B cell (primary cell): ENCODE measurements around the gene STX10. TPM values are rescaled to one million over a fixed set of nuclear protein-coding genes. Genes with fewer than 3 reads are reported as not detected.

ENCODE experiments used
- ATAC-seq: fragments of 200-7000 bp; cut with Tn5 transposase; one replicate; pipeline ENCODE4 v1.10.0; 2021; ENCODE audit warnings: low read depth, mild to moderate bottlenecking, moderate number of reproducible peaks, moderate library complexity
- CTCF ChIA-PET: fragments of 350-600 bp; sonication (Branson Sonifier 250); formaldehyde crosslinking; loops from one replicate; lab custom pipeline; 2021; ENCODE audit warnings: antibody characterized with exemption, inconsistent platforms; lab: Charles Lee
- POLR2A ChIA-PET: fragments of 350-600 bp; sonication (Branson Sonifier 250); formaldehyde crosslinking; loops from one replicate; lab custom pipeline; 2021; ENCODE audit warnings: antibody characterized with exemption; lab: Charles Lee
- DNase-seq: peaks from one replicate; pipeline ENCODE4 v3.0.0; 2013
- H2AFZ ChIP-seq: 2 replicates; pipeline ENCODE4 v1.6.1; 2012; ENCODE audit warnings: mild to moderate bottlenecking, low read depth, low read length; ENCODE audit not compliant: insufficient read depth, poor library complexity, severe bottlenecking
- H3K27ac ChIP-seq, 2 donors: 1 replicate in 1 of 2; 2 replicates in 1 of 2; pipeline ENCODE4 v1.5.1; 2012 to 2013; ENCODE audit warnings: low read length in 2 of 2, mild to moderate bottlenecking in 2 of 2, moderate library complexity in 1 of 2
- H3K27me3 ChIP-seq, 4 experiments: fragments of 200-600 bp in 1 of 4; sonication (generic) in 1 of 4; replicated peaks in 1 of 4; 1 replicate in 2 of 4; 2 replicates in 2 of 4; pipeline versions ENCODE4 v1.6.1 to v1.7.0; 2013 to 2016; ENCODE audit warnings: low read length in 3 of 4, mild to moderate bottlenecking in 2 of 4, mixed read lengths in 1 of 4, moderate library complexity in 1 of 4; ENCODE audit not compliant: insufficient read depth in 4 of 4, control insufficient read depth in 3 of 4; ENCODE audit errors: control extremely low read depth in 1 of 4
- H3K36me3 ChIP-seq, 2 experiments: replicated peaks in 1 of 2; 1 replicate in 1 of 2; 2 replicates in 1 of 2; pipeline versions ENCODE4 v1.6.1 to v1.7.1; 2013; ENCODE audit warnings: low read length in 1 of 2; ENCODE audit not compliant: insufficient read depth in 2 of 2, control insufficient read depth in 1 of 2; ENCODE audit errors: control extremely low read depth in 1 of 2, extremely low read depth in 1 of 2
- H3K4me1 ChIP-seq, 2 donors: fragments of 200-600 bp in 1 of 2; sonication (generic) in 1 of 2; 1 replicate in 1 of 2; 2 replicates in 1 of 2; pipeline versions ENCODE4 v1.5.1 to v1.6.1; 2013 to 2017; ENCODE audit warnings: low read length in 2 of 2; ENCODE audit not compliant: control insufficient read depth in 2 of 2, insufficient read depth in 2 of 2
- H3K4me2 ChIP-seq: replicated peaks from 2 replicates; pipeline ENCODE3; 2012; ENCODE audit warnings: mild to moderate bottlenecking, low read depth, low read length; ENCODE audit not compliant: poor library complexity, severe bottlenecking
- H3K4me3 ChIP-seq, 5 experiments: fragments of 200-600 bp in 1 of 5; sonication (generic) in 1 of 5; 1 replicate in 3 of 5; 2 replicates in 2 of 5; pipeline versions ENCODE4 v1.5.1 to v1.7.0; 2011 to 2016; ENCODE audit warnings: low read length in 4 of 5, mild to moderate bottlenecking in 4 of 5, low read depth in 2 of 5, control low read depth in 1 of 5, moderate library complexity in 1 of 5; ENCODE audit not compliant: insufficient read depth in 1 of 5; ENCODE audit errors: control extremely low read depth in 1 of 5, extremely low read depth in 1 of 5
- H3K79me2 ChIP-seq: fragments of 200-600 bp; sonication (generic); one replicate; pipeline ENCODE4 v1.6.0; 2016; ENCODE audit warnings: low read length; ENCODE audit not compliant: control insufficient read depth, insufficient read depth
- H3K9ac ChIP-seq: fragments of 200-600 bp; sonication (generic); 2 replicates; pipeline ENCODE4 v1.6.1; 2017; ENCODE audit warnings: mild to moderate bottlenecking, low read length, moderate library complexity
- H3K9me3 ChIP-seq, 3 donors: one replicate each; pipeline versions ENCODE4 v1.6.1 to v1.7.1; 2013; ENCODE audit warnings: low read length in 2 of 3; ENCODE audit not compliant: control insufficient read depth in 2 of 3, insufficient read depth in 1 of 3; ENCODE audit errors: control extremely low read depth in 1 of 3
- H4K20me1 ChIP-seq: 2 replicates; pipeline ENCODE4 v1.6.0; 2012; ENCODE audit warnings: mild to moderate bottlenecking, low read length; ENCODE audit not compliant: insufficient read depth, control insufficient read depth, poor library complexity, severe bottlenecking
- H3K27ac Mint-ChIP-seq: one replicate; pipeline ENCODE4 v1.8.0; 2021; ENCODE audit warnings: mixed read lengths
- H3K27me3 Mint-ChIP-seq: one replicate; pipeline ENCODE4 v1.8.0; 2021; ENCODE audit warnings: mixed read lengths
- H3K4me1 Mint-ChIP-seq: one replicate; pipeline ENCODE4 v1.8.0; 2021; ENCODE audit warnings: mixed read lengths
- H3K4me3 Mint-ChIP-seq: one replicate; pipeline ENCODE4 v1.8.0; 2021; ENCODE audit warnings: mixed read lengths
- H3K9me3 Mint-ChIP-seq: one replicate; pipeline ENCODE4 v1.8.0; 2022; ENCODE audit warnings: mixed read lengths; ENCODE audit not compliant: insufficient read depth
- CTCF ChIP-seq: fragments of 200-600 bp; IDR thresholded peaks from one replicate; pipeline ENCODE4 v1.8.0; 2022; ENCODE audit warnings: antibody characterized with exemption, mild to moderate bottlenecking
- EZH2 ChIP-seq: IDR thresholded peaks from 2 replicates; pipeline ENCODE4 v1.6.1; 2012; ENCODE audit warnings: borderline replicate concordance, low read depth, mild to moderate bottlenecking, moderate library complexity, low read length; ENCODE audit not compliant: insufficient read depth, poor library complexity, severe bottlenecking
- WGBS: methylation state at CpG from one replicate; pipeline ENCODE4 v1.1.5; 2013; ENCODE audit warnings: missing lambda C conversion rate; ENCODE audit not compliant: insufficient coverage; 5-methylcytosine and 5-hydroxymethylcytosine counted together
- intact Hi-C: fragments of 100-400 bp; cut with micrococcal nuclease; formaldehyde crosslinking; loops from one replicate; pipeline ENCODE4 v1.10.0; 2022
- polyA plus RNA-seq: library from polyadenylated mRNA; depleted of rRNA; stranded (reverse); fragments of >200 nt; gene quantifications from 2 replicates; pipeline ENCODE4 v1.2.3, GENCODE V29; 2012
- total RNA-seq, 2 donors: library from RNA; stranded (reverse); fragments of 120-200 nt in 1 of 2; gene quantifications; 1 replicate in 1 of 2; 2 replicates in 1 of 2; pipeline versions ENCODE4 v1.2.3 to v1.2.4, GENCODE V29; 2013 to 2022

Gene STX10
- total and polyA plus RNA-seq, 2 donors (not counting 1 experiment from before 2014, with no cell fraction given): 59.0 to 147 TPM

GRCh38 chr19:13139633-13140311, 10.4 kb downstream of the STX10 start:
- H3K27me3 Mint-ChIP-seq: no peaks in the 10 kb centered on the region
- intact Hi-C loops: no loop called here
- Histone ChIP-seq H3K4me1 (no peaks in the 10 kb centered on the region), H3K36me3 (peaks cover 0 to 39% of the 10 kb centered on the region in 2 experiments), H3K9ac (no peak overlapping the region), H3K9me3 (no peaks in the 10 kb centered on the region), H3K27me3 (no peaks in the 10 kb centered on the region), H4K20me1 (peaks cover 15% of the 10 kb centered on the region), H3K27ac (no peak overlapping the region), H3K4me2 (no peak overlapping the region), H2AFZ (no peak overlapping the region), H3K4me3 (no peak overlapping the region), H3K79me2 (peaks cover 29% of the 10 kb centered on the region)
- no peak for TF ChIP-seq EZH2
- TF ChIP-seq CTCF: no peak
- ChIA-PET CTCF (no interaction called here), POLR2A (no interaction called here)
- no peak overlapping the region for H3K4me3 Mint-ChIP-seq
- no peak overlapping the region for H3K27ac Mint-ChIP-seq
- H3K9me3 Mint-ChIP-seq: no peaks in the 10 kb centered on the region
- 100% methylated on average over 5 of the region's 11 CpGs for WGBS
- no peaks in the 10 kb centered on the region for H3K4me1 Mint-ChIP-seq
- DNase-seq: no peak
- ATAC-seq: no peak

- intact Hi-C loops: no loop called here
- Histone ChIP-seq H2AFZ (no peak overlapping the region), H3K4me1 (no peaks in the 10 kb centered on the region), H4K20me1 (peaks cover 7% of the 10 kb centered on the region), H3K4me2 (no peak overlapping the region), H3K27ac (no peak overlapping the region), H3K4me3 (no peak overlapping the region), H3K9me3 (no peaks in the 10 kb centered on the region), H3K9ac (no peak overlapping the region), H3K27me3 (no peaks in the 10 kb centered on the region), H3K36me3 (peaks cover 0 to 30% of the 10 kb centered on the region in 2 experiments), H3K79me2 (peaks cover 30% of the 10 kb centered on the region)
- no peak overlapping the region for H3K4me3 Mint-ChIP-seq
- ChIA-PET POLR2A (no interaction called here), CTCF (no interaction called here)
- ATAC-seq: no peak
- H3K9me3 Mint-ChIP-seq: no peaks in the 10 kb centered on the region
- 93% methylated on average over 6 of the region's 10 CpGs for WGBS
- TF ChIP-seq CTCF (no peak), EZH2 (no peak)
- no peaks in the 10 kb centered on the region for H3K27me3 Mint-ChIP-seq
- no peaks in the 10 kb centered on the region for H3K4me1 Mint-ChIP-seq
- no peak overlapping the region for H3K27ac Mint-ChIP-seq
- DNase-seq: no peak
Observed at GRCh38 chr19:13138916-13139198, 11.3 kb downstream of the STX10 start.
